Umbilical cord (tissue), 2 donors: ENCODE results near the gene BAIAP3. TPM values are rescaled to one million over a fixed set of nuclear protein-coding genes. Genes with fewer than 3 reads are reported as not detected.

Experiments used
- DNase-seq: peaks from one replicate; pipeline ENCODE4 v3.0.0-alpha.2; 2015; ENCODE audit warnings: low spot score
- total RNA-seq: library from RNA; depleted of rRNA; stranded (reverse); fragments of >200 nt; gene quantifications from one replicate; pipeline ENCODE4 v1.2.3, GENCODE V29; 2014; ENCODE audit warnings: low replicate concordance; ENCODE audit not compliant: insufficient read depth

BAIAP3 gene
- total RNA-seq, 1 donor from 2014 or later: 0.24 TPM

GRCh38 chr16:1393613-1394176 lies 60.2 kb downstream of the BAIAP3 start:
- no peak for DNase-seq

DNA sequence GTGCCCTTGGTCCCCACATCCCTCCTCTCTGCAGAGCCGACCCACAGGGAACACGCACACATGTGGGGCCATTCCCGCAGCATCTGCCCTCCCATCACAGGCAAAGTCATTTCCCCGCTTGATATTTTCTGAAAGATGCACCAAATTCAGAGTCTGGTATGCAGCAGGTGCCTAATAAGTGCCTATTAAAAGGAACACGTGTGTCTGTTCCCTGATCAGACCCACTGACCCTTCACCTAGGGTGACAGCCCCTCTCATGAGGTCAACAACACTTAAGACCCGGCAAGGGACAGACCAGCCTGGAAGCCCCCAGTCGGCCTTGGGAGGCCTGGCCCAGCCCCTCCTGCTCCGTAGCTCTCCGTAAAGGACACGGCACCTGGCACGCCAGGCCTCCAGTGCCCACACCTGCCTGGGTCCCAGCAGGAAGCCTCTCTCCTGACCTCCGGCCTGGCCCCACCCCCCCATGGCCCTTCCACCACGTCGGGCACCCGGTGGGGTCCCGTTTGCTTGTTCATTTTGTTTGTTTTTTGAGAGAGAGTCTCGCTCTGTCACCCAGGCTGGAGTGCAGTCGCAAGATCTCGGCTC lies 61.0 kb downstream of the BAIAP3 start:
- DNase-seq: no peak

DNA sequence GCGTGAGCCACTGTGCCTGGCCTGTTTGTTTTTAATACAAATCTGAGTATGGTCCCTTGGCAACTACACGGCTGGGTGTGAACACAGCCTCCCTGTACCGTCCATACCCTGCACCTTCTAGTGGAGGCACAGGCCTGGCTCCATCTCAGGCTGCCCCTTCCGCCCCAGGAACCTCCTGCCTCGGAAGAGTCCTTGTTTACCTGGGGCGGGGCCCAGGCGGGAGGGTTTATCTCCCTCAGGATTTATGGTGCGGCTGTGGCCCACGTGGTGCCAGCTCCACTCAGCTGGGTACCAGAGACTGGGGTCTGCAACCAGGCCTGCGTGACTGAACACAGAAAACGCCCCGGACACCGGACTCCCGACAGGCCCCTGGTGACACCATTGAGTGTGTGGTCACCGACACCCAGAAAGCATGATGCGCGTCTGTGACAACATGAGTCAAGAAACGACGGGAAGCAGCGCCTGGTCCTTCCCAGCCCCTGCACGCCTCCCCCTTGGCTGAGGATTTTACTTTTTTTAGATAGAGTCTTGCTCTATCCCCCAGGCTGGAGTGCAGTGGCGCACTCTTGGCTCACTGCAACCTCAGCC lies 62.1 kb downstream of the BAIAP3 start:
- DNase-seq: no peak

DNA sequence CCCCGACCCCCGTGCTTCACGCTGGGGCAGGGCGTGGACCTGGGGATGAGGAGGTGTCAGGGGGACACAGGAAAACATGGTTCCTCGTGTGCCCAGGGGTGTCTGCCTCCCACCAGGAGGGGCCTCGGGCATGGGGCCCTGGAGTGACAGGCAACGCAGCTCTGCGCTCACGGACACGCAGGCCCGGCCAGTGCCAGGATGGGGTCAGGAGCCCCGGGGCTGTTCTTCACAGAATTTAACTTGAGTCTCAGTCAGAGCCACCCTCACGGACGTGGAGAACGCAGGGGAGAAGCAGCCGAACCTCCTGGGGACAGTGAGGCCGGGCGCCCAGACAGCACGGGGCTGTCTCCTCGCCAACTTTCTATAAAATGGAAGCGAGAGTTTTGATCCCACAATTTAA lies 64.3 kb downstream of the BAIAP3 start:
- no peak for DNase-seq

DNA sequence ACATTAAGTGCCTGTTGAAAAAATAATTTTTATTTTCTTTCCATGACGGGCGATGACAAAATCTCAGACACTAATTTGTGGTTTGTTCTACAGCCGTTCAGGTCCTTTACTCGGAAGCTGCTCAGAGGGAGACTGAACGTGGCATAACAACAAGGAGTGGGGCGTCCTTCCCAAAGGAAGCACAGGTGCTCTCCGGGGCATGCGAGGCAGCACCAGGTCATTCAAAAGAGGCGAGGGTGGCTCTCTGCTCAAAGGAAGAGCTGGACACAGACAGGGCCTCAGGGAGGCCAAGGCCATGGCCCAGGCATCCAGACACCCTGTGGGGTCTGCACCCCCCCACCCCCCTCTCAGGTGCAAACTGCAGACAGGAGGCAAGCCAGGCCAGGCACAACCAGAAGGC lies 64.9 kb downstream of the BAIAP3 start:
- DNase-seq: no peak

Other genes with a start within 250 kb of the BAIAP3 start
- gene C1QTNF8, start 237.4 kb upstream of the BAIAP3 start, total RNA-seq: not detected
- 8.7 TPM for gene CACNA1H, start 180.5 kb upstream of the BAIAP3 start, total RNA-seq
- not detected for gene TPSG1, start 108.4 kb upstream of the BAIAP3 start, total RNA-seq
- gene TPSB2, start 103.5 kb upstream of the BAIAP3 start, total RNA-seq: 1.9 TPM
- gene TPSAB1, start 92.9 kb upstream of the BAIAP3 start, total RNA-seq: 8.9 TPM
- gene TPSD1, start 77.6 kb upstream of the BAIAP3 start, total RNA-seq: not detected
- gene UBE2I, start 24.0 kb upstream of the BAIAP3 start, total RNA-seq: 47.4 TPM
- gene TSR3, start 18.2 kb downstream of the BAIAP3 start, total RNA-seq: 55.6 TPM
- 59.9 TPM for gene GNPTG, start 18.3 kb downstream of the BAIAP3 start, total RNA-seq
- gene UNKL, start 81.1 kb downstream of the BAIAP3 start, total RNA-seq: 3.4 TPM
- 20.7 TPM for gene UQCC4, start 87.1 kb downstream of the BAIAP3 start, total RNA-seq
- gene PERCC1, start 97.4 kb downstream of the BAIAP3 start, total RNA-seq: 3.1 TPM
- gene CCDC154, start 110.9 kb downstream of the BAIAP3 start, total RNA-seq: 0.48 TPM
- 35.2 TPM for gene CLCN7, start 141.4 kb downstream of the BAIAP3 start, total RNA-seq
- gene PTX4, start 155.3 kb downstream of the BAIAP3 start, total RNA-seq: not detected
- 7.9 TPM for gene TELO2, start 159.7 kb downstream of the BAIAP3 start, total RNA-seq
- 6.7 TPM for gene TMEM204, start 200.0 kb downstream of the BAIAP3 start, total RNA-seq